Thoracic aorta (tissue), 2 donors: ENCODE data around the gene IRF8. TPM values are rescaled to one million over a fixed set of nuclear protein-coding genes. Genes with fewer than 3 reads are reported as not detected.

Experiments
- ATAC-seq: fragments of 150-250 bp; one replicate; pipeline ENCODE4 v1.8.0; 2017; ENCODE audit warnings: low read depth; ENCODE audit not compliant: insufficient number of reproducible peaks, low FRiP score
- DNase-seq: peaks from one replicate; pipeline ENCODE4 v3.0.0-alpha.2; 2020; ENCODE audit warnings: low spot score
- H3K27ac ChIP-seq, 2 donors: fragments of 200-600 bp; sonication (generic); 1 replicate in 1 of 2; 2 replicates in 1 of 2; pipeline ENCODE4 v1.5.1; 2016; ENCODE audit warnings: mild to moderate bottlenecking in 2 of 2, moderate library complexity in 2 of 2
- H3K27me3 ChIP-seq: fragments of 200-600 bp; sonication (generic); replicated peaks from 2 replicates; pipeline ENCODE4 v1.6.0; 2016; ENCODE audit warnings: mild to moderate bottlenecking; ENCODE audit not compliant: insufficient read depth
- H3K36me3 ChIP-seq: fragments of 200-600 bp; sonication (generic); one replicate; pipeline ENCODE4 v1.5.1; 2016
- H3K4me1 ChIP-seq, 2 donors: fragments of 200-600 bp; sonication (generic); 1 replicate in 1 of 2; 2 replicates in 1 of 2; pipeline versions ENCODE4 v1.5.1 to v1.6.0; 2016; ENCODE audit warnings: low read depth in 2 of 2, mild to moderate bottlenecking in 1 of 2; ENCODE audit not compliant: control insufficient read depth in 1 of 2
- H3K4me3 ChIP-seq: fragments of 200-600 bp; sonication (generic); 2 replicates; pipeline ENCODE4 v1.5.1; 2016; ENCODE audit warnings: mild to moderate bottlenecking
- H3K9me3 ChIP-seq: fragments of 200-600 bp; sonication (generic); 2 replicates; pipeline ENCODE4 v1.5.1; 2016
- total RNA-seq, 2 donors: library from RNA; depleted of rRNA; stranded (reverse); fragments of >200 nt; gene quantifications; one replicate each; pipeline versions ENCODE4 v1.1.0 to v1.2.3, GENCODE V29; 2016
- TF ChIP-seq, protein P1 (sequence below): fragments of 200-600 bp; sonication (generic); IDR thresholded peaks from one replicate; pipeline ENCODE4 v1.5.1; 2019; ENCODE audit warnings: antibody characterized with exemption

Gene IRF8
- total RNA-seq, 2 donors from 2014 or later: 27.0 to 28.8 TPM

DNA sequence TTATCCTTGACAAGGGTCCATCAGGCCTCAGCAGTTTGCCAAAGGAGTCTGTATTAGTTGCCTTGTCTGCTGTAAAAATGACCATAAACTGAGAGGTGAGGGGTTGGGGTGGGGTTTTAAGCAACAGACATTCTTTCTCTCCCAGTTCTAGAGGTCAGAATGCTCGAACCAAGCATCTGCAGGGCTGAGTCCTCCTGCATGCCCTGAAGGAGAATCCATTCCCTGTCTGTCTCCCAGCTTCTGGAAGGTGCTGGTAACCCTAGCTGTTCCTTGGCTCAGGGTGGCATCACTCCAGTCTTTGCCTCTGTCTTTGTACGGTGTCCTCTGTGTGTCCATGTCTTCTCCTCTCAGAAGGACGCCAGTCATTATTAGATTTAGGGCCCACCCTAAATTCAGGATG lies 17.5 kb upstream of the IRF8 start:
- Histone ChIP-seq H3K4me1 (no peaks in the 10 kb centered on the region), H3K27me3 (no peaks in the 10 kb centered on the region), H3K36me3 (no peaks in the 10 kb centered on the region), H3K9me3 (no peaks in the 10 kb centered on the region), H3K4me3 (no peak overlapping the region), H3K27ac (no peak overlapping the region)
- TF ChIP-seq, protein P1, sequence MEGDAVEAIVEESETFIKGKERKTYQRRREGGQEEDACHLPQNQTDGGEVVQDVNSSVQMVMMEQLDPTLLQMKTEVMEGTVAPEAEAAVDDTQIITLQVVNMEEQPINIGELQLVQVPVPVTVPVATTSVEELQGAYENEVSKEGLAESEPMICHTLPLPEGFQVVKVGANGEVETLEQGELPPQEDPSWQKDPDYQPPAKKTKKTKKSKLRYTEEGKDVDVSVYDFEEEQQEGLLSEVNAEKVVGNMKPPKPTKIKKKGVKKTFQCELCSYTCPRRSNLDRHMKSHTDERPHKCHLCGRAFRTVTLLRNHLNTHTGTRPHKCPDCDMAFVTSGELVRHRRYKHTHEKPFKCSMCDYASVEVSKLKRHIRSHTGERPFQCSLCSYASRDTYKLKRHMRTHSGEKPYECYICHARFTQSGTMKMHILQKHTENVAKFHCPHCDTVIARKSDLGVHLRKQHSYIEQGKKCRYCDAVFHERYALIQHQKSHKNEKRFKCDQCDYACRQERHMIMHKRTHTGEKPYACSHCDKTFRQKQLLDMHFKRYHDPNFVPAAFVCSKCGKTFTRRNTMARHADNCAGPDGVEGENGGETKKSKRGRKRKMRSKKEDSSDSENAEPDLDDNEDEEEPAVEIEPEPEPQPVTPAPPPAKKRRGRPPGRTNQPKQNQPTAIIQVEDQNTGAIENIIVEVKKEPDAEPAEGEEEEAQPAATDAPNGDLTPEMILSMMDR: no peak
- DNase-seq (no peak), ATAC-seq (no peak)

DNA sequence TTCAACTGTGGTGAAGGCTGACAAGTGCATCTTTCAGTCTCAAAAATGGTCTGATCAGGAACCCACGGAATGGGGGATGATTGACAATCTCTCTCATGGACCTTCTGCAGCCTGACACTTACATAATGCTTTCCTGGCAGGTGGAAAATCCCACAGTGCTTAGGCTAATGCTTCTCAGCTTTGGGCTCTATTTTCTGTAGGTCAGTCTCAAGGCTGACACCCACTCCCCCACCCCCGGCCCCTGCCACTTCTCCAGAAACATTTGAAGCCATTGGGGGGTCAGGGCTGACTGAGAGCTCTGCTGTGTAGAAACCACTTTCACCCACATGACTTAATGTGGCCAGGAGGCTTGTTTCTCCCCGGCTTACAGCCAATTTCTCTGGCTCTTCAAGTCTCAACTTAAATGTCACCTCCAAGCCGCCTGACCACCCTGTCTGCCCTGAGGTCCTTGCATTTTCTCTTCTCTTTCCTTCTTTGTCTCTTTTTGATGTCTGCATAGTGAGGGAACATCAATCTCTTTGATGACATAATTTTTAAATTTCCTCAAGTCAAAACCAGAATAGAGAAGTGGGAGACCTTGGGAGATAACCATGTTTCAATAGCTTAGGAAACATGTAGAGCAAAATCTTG lies 16.7 kb upstream of the IRF8 start:
- ATAC-seq: no peak
- Histone ChIP-seq H3K36me3 (no peaks in the 10 kb centered on the region), H3K4me1 (no peaks in the 10 kb centered on the region), H3K27ac (no peak overlapping the region), H3K27me3 (no peaks in the 10 kb centered on the region), H3K4me3 (no peak overlapping the region), H3K9me3 (no peaks in the 10 kb centered on the region)
- DNase-seq: no peak
- TF ChIP-seq, protein P1: no peak

DNA sequence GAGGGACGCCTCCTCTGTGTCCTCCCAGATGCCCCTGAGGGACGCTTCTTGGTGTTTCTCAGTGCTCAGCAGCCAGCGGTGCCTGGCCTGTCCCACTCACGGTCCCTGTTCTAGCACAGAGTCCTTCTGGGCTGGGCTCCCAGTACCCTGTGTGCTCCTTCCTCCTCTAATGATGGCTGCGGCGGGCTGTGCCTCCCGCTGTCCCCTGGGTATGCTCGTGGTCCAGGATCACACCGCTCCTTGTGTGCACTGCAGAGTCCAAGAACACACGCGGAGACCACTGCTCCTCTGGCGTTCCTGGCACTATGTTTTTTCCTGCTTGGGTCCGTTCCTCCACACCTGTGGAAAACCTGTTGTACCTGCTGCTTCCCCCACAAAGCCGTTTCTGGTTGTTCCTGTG lies 15.1 kb upstream of the IRF8 start:
- TF ChIP-seq, protein P1: no peak
- no peaks in the 10 kb centered on the region for H3K4me1 ChIP-seq

DNA sequence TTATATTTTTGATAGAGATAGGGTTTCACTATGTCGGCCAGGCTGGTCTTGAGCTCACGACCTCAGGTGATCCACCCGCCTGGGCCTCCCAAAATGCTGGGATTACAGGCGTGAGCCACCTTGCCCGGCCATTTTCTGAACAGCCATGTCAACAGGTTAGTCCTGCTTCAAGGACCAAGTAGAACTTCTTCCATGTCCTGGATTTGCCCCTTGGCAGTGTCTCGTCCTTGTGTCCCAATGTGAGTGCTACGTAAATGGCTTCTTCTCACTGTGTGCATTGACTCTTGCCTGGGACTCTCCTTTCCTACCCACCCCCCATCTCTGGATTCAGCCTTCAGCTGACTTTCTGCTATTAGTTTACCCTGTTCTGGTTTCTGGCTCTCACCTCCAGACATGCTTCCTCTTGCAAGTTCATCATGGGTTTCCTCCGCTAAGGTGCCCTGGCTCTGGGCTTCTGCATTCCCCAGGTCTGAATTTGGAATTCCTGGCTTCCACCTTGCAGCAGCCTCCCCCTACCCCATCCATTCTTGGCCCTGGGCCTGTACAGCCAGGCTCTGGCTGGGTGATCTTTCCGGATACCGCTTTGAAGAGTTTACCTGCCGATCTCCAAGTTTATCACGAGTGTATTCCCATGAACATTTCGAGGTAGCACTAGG lies 14.0 kb upstream of the IRF8 start:
- TF ChIP-seq, protein P1: no peak
- Histone ChIP-seq H3K9me3 (no peaks in the 10 kb centered on the region), H3K4me1 (peaks cover 0 to 3% of the 10 kb centered on the region in 2 donors), H3K4me3 (no peak overlapping the region), H3K27me3 (no peaks in the 10 kb centered on the region), H3K36me3 (no peaks in the 10 kb centered on the region), H3K27ac (no peak overlapping the region)
- DNase-seq: no peak
- ATAC-seq: no peak

More for the DNA sequence above, 15.1 kb upstream of the IRF8 start:
- no peaks in the 10 kb centered on the region for H3K27me3 ChIP-seq
- no peak for DNase-seq
- no peaks in the 10 kb centered on the region for H3K9me3 ChIP-seq
- ATAC-seq: no peak
- no peak overlapping the region for H3K27ac ChIP-seq
- H3K36me3 ChIP-seq: no peaks in the 10 kb centered on the region
- H3K4me3 ChIP-seq: no peak overlapping the region

DNA sequence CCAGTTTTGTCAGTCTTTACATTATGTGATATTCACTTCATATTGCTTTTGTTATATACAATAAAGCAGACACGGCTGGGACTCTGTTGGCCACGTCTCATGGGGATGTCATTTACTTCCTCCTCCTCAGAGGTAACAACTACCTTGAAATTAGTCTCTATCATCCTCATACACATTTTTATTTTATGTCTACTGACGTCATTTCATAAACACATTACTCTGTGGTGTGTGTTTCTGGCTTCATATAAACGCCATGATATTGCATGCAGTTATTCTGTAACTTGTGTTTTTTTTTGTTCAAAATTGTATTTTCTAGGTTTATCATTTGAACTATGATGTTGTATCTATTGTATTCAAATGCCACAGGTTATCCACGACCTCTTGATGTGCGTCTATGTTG lies 13.4 kb upstream of the IRF8 start:
- H3K27ac ChIP-seq: no peak overlapping the region
- H3K4me1 ChIP-seq: peaks cover 0 to 3% of the 10 kb centered on the region in 2 donors
- H3K4me3 ChIP-seq: no peak overlapping the region
- DNase-seq (no peak), ATAC-seq (no peak)
- no peaks in the 10 kb centered on the region for H3K9me3 ChIP-seq
- no peaks in the 10 kb centered on the region for H3K36me3 ChIP-seq
- TF ChIP-seq, protein P1: no peak
- no peaks in the 10 kb centered on the region for H3K27me3 ChIP-seq
